HG03469 (cell line): ENCODE measurements around the gene PPP5C.
"Not testable (repeated sequence)": the region's sequence is repeated elsewhere in the genome, so short reads cannot be mapped to it uniquely, and the experiment has no call there.

Experiments
- ATAC-seq: cut with Tn5 transposase; IDR thresholded peaks from one replicate; pipeline ENCODE4 v1.9.1; 2021; ENCODE audit warnings: mild to moderate bottlenecking, moderate library complexity, moderate number of reproducible peaks; ENCODE audit not compliant: unreplicated experiment

The PPP5C gene

GRCh38 chr19:46384396-46384795 is 37.5 kb downstream of the PPP5C start:
- ATAC-seq = no peak

GRCh38 chr19:46385636-46386035 is 38.7 kb downstream of the PPP5C start:
- no peak for ATAC-seq

- ATAC-seq = no peak
Observed at GRCh38 chr19:46386151-46386550, 39.3 kb downstream of the PPP5C start.

DNA sequence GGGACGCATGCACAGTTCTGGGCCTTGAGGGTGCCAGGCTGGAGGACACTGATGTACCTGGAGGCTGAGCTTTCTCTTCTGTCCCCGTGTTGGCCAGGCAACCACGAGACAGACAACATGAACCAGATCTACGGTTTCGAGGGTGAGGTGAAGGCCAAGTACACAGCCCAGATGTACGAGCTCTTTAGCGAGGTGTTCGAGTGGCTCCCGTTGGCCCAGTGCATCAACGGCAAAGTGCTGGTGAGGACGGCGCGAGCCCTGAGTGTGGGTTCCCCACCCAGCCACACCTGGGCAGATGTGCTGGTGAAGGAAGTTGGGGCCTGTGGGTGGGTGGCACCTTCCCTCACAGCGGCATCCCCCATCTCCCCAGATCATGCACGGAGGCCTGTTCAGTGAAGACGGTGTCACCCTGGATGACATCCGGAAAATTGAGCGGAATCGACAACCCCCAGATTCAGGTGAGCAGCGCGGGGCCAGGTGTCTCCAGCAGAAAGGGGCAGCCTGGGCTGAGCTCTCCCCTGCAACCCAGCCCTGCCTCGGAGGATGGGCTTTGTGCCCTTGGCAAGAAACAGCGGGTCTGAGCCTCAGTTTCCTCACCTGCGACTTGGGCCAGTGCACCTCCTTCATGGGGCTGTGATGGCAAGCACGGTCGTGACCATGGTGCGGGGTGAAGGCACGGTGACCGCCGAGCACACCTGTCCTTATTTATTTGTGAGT is 40.3 kb downstream of the PPP5C start:
- ATAC-seq = no peak

GRCh38 chr19:46387713-46388130 is 40.8 kb downstream of the PPP5C start:
- ATAC-seq = no peak

GRCh38 chr19:46388311-46389095 is 41.6 kb downstream of the PPP5C start:
- no peak for ATAC-seq

GRCh38 chr19:46390121-46390858 is 43.4 kb downstream of the PPP5C start:
- no peak for ATAC-seq

DNA sequence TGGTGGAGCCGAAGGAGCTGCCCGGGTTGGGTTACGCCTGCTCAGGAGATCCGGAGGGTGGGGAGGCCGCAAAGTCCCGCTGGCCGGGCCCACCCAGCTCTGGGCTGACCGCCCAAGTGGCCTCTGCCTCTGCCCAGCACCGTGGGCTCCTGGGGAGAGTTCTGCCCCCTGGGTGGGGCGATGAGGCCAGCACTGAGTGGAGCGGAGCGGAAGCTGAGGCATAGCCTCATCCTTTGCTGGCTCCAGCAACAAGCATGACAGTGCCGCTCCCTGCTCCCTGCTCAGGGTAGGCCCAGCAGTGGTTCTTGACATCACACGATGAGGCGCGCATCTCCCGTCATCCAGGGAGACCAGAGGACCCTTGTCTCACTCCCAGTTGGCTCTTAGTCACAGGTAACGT is 44.0 kb downstream of the PPP5C start:
- ATAC-seq = no peak

DNA sequence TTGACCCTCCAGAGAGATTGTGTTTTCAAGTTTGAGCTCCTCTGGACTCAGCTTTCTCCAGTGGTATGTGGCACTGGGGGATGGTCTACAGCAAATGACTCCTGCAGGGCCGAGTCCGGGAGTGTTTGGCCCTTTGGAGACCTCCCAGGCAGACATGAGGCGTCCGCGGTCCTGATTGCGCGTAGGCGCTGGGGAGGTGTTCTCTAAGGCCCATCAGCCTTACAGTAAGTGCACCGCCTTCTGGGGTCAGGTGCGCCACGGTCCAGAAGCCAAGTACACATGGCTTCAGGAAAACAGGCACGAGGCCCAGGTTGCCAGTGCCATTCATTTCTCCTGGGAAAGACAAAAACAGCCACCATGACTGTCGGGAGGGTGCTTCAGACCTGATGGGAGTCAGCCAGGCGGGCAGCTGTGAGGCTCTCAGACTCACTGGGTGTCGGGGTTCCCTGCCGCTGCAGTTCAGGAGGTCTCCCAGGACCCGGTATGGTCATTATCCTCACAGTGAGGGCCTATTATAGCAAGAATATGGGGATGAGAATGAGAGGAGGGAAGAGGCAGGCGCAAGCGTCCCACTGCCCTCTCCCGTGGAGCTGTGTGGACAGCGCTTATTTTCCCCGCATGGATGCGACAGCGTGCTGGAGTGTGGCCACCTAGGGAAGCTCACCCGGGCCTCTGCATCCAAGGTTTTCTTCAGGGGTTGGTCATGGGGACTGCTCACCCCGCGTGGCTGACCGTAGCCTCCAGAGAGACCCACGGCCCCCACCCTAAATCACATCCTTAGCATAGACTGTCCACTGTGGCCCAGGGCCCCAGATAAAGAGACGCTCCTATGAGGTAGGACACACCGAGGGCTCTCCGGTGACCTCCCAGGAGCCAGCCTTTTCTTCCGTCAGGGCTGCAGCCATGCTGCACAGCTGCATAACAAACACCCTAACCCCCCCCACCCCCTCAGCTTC is 44.7 kb downstream of the PPP5C start:
- ATAC-seq = no peak

- ATAC-seq = no peak
Observed at GRCh38 chr19:46392252-46392801, 45.4 kb downstream of the PPP5C start.

DNA sequence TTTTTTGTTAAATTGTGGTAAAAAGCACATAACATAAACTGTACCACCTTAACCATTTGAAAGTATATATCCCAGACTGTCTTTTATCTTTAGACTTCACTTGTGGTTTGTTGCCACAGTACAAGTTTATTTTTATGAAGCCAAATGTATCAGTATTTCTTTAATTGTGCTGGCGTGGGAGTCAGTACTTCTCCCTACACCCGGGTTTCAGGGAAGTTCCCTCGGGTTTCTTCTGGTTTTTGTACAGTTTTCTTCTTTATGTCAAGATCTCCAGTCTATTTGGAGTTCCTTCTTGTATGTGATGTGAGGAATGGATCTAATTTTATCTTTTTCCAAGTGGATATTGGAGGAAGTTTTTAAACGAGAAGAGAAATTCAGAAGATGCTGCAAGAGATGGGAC is 46.0 kb downstream of the PPP5C start:
- ATAC-seq = no peak

DNA sequence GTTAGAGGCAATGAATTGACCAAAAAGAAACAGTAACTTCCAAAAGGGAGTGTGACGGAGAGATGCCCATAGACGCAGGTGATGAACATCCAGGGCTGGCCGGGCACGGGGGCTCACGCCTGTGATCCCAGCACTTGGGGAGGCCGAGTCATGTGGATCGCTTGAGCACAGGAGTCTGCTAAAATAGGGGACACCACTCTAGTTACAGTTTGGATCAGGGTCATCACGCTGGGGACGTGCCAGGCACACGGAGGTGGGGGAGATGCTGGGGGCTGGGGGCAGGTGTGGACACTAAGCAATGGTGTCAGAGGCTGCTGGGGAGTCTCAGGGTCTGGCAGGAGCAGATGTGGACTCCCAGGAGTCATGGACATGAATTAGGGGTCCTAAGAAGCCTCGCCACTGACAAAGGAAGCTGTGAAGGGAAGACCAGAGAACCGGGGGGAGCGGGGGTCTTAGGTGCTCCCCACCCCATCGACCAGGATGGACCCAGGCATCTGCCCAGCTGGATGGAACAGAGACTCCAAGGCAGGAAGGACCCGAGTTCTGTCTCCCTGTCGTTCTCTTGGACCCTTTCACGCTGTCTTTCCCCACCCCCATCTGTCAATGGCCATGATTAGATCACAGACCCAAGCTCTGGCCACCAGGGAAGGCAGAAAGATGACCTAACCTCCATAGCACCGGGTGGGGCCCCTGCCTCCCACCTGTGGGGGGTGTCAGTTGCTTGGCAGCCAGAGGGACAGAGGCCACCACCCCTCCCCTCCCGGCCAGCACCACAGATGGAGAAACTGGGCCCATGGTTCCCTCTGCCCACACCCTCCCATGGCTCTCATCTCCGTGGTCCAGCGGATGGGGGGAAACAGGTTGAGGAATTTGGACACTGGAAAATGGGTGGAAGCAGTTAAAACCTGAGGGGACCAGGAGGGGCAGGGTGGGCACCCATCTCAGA is 46.8 kb downstream of the PPP5C start:
- ATAC-seq = no peak

DNA sequence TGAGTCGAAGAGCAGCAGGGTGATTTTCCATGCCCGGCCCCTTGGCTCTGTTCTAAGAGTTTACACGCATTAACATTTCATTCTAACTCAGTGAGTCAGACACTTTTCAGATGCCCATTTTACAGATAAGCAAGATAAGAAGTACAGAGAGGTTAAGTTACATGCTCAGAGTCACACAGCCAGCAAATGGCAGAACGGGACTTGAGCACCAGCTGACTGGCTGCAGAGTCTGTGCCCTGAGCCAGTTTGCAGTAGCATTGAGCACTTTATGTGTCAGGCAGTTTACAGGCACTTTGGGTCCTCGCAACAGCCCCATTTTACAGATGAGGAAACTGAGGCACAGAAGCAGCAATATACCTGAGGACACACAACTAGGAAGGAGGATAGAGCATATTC is 47.5 kb downstream of the PPP5C start:
- ATAC-seq = no peak

GRCh38 chr19:46397801-46398479 is 51.1 kb downstream of the PPP5C start:
- ATAC-seq = not testable (repeated sequence)

DNA sequence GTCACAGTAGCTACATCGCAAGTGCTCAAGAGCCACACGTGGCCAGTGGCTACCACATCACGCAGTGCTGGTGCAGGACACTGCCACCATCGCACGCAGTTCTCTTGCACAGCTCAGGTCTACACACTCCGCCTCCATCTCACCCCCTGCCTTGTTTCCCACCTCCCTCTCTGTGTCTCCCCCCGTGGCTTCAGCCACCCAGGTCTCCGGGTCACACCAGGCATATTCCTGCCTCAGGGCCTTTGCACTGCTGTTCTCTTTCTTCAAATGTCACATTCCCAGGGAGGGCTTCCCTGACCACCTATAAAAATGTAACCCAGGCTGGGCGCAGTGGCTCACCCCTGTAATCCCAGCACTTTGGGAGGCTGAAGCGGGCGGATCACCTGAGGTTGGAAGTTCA is 55.8 kb downstream of the PPP5C start:
- ATAC-seq = no peak

GRCh38 chr19:46404055-46404752 is 57.3 kb downstream of the PPP5C start:
- no peak for ATAC-seq

GRCh38 chr19:46404753-46405468 is 58.0 kb downstream of the PPP5C start:
- no peak for ATAC-seq
